Prostate gland (tissue), 2 donors: ENCODE results near the gene MAP4K4. TPM values are rescaled to one million over a fixed set of nuclear protein-coding genes. Genes with fewer than 3 reads are reported as not detected.

Source experiments
- DNase-seq: peaks from one replicate; pipeline ENCODE4 v3.0.0-alpha.2; 2019; ENCODE audit warnings: low spot score
- H3K27ac ChIP-seq, 2 donors: fragments of 200-600 bp; sonication (generic); 2 replicates each; pipeline ENCODE4 v1.5.1; 2017 to 2019
- H3K27me3 ChIP-seq: fragments of 200-600 bp; sonication (generic); replicated peaks from 2 replicates; pipeline ENCODE4 v1.5.1; 2019; ENCODE audit not compliant: insufficient read depth
- H3K36me3 ChIP-seq, 2 donors: fragments of 200-600 bp; sonication (generic); 1 replicate in 1 of 2; 2 replicates in 1 of 2; pipeline versions ENCODE4 v1.5.1 to v1.8.1; 2017 to 2019
- H3K4me1 ChIP-seq: fragments of 200-600 bp; sonication (generic); replicated peaks from 2 replicates; pipeline ENCODE4 v1.5.1; 2019
- H3K4me3 ChIP-seq, 2 donors: fragments of 200-600 bp; sonication (generic); 2 replicates each; pipeline ENCODE4 v1.5.1; 2017 to 2019
- H3K9me3 ChIP-seq: fragments of 200-600 bp; sonication (generic); 2 replicates; pipeline ENCODE4 v1.5.1; 2017
- CTCF ChIP-seq, 4 experiments: fragments of 200-600 bp in 2 of 4; fragments of 450-650 bp in 2 of 4; sonication (generic) in 2 of 4; IDR thresholded peaks; 1 replicate in 3 of 4; 2 replicates in 1 of 4; pipeline ENCODE4 v1.5.1; 2016 to 2019; ENCODE audit warnings: antibody characterized with exemption in 4 of 4, mild to moderate bottlenecking in 2 of 4, moderate library complexity in 2 of 4
- POLR2A ChIP-seq: fragments of 450-650 bp; IDR thresholded peaks from one replicate; pipeline ENCODE4 v1.6.1; 2016; ENCODE audit warnings: antibody characterized with exemption, mild to moderate bottlenecking
- POLR2AphosphoS5 ChIP-seq: sonication (generic); formaldehyde crosslinking; IDR thresholded peaks from one replicate; pipeline ENCODE4 v1.6.1; 2017; ENCODE audit warnings: antibody characterized with exemption
- WGBS: methylation state at CpG from one replicate; pipeline ENCODE4 v1.1.5; 2018; 5-methylcytosine and 5-hydroxymethylcytosine counted together
- intact Hi-C: fragments of 100-400 bp; cut with DNase I; formaldehyde crosslinking; loops from one replicate; pipeline ENCODE4 v1.14.2; 2022
- total RNA-seq, 2 donors: library from RNA; depleted of rRNA; stranded (reverse); fragments of >200 nt; gene quantifications; one replicate each; pipeline ENCODE4 v1.1.0, GENCODE V29; 2016

The MAP4K4 gene
- total RNA-seq, 2 donors from 2014 or later = 23.6 to 107 TPM

DNA sequence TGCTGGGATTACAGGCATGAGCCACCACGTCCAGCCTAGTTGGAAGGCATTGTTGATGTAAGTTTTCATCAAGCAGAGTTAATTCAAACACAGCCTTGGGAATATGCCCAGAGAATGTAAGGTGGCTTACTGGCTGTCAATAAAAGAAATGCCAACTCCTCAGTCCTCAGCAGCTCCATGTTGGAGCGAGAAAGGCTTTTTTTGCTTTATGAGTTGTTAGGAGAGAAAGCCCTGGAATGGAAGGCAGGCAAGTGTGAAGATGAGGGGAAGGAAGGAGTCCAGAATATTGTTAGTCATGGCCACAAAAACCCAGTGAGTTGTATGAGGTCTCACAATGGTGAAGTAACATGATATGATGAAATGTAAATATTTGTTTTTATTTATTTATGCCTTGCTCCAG is 57.1 kb downstream of the MAP4K4 start:
- no peaks in the 10 kb centered on the region for H3K27me3 ChIP-seq
- H3K36me3 ChIP-seq = no peaks in the 10 kb centered on the region
- H3K4me1 ChIP-seq = peaks cover 5% of the 10 kb centered on the region
- 40% methylated on average over 2 of the region's 2 CpGs for WGBS
- H3K9me3 ChIP-seq = no peaks in the 10 kb centered on the region
- intact Hi-C loops = loop anchor here (5.0 kb wide), 1 partner anchor 57 kb away; the partner anchor contains the start of gene MAP4K4
- no peak overlapping the region for H3K4me3 ChIP-seq
- no peak overlapping the region for H3K27ac ChIP-seq
- peak; percentile 32 for DNase-seq
- peak; percentile 72 for TF ChIP-seq POLR2AphosphoS5
- TF ChIP-seq POLR2A = no peak

DNA sequence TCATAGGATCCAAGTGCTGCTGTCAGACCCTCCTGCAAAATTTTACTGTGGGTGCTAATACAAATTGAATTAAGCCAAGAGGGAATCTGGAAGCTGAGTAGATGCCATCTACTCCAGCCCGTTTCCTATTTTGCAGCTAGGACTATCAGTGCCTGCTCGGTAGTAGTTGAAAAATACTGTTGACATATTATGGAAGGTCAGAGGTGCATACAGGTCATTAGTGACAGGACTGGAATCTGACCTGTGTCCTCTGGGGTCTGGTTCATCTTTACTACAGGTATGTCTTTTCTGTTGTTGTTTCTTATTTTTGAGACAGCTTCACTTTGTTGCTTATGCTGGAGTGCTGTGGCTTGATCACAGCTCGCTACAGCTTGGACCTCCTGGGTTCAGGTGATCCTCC is 58.8 kb downstream of the MAP4K4 start:
- Histone ChIP-seq H3K9me3 (no peaks in the 10 kb centered on the region), H3K27me3 (no peaks in the 10 kb centered on the region), H3K4me3 (no peak overlapping the region), H3K36me3 (no peaks in the 10 kb centered on the region), H3K4me1 (peaks cover 5% of the 10 kb centered on the region), H3K27ac (no peak overlapping the region)
- intact Hi-C loops = no loop called here
- TF ChIP-seq CTCF (IDR thresholded peaks at IDR 0.05) = no peak
- no peak for TF ChIP-seq POLR2A
- no peak for TF ChIP-seq POLR2AphosphoS5
- WGBS = 91% methylated on average over 3 of the region's 3 CpGs
- DNase-seq = no peak

DNA sequence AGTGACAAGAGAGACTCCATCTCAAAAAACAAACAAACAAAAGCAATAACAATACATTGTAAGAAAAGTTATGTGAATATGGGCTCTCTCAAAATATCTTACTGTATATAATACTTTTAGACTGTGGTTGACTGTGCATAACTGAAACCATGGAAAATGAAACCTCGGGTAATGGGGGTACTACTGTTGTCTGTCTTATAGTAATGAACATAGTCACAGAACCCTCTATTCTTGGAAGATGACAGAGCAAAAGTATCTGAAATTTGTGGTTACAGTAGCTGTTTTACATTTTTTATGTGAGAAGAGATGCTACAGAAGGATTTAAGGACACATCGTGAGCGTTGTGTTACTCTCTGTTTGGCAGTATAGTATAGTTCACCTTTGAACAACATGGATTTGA is 60.5 kb downstream of the MAP4K4 start:
- Histone ChIP-seq H3K27me3 (no peaks in the 10 kb centered on the region), H3K9me3 (no peaks in the 10 kb centered on the region), H3K4me1 (peaks cover 5% of the 10 kb centered on the region), H3K4me3 (no peak overlapping the region), H3K36me3 (no peaks in the 10 kb centered on the region), H3K27ac (no peak overlapping the region)
- DNase-seq = no peak
- 93% methylated on average over 3 of the region's 3 CpGs for WGBS
- intact Hi-C loops = no loop called here
- TF ChIP-seq CTCF (IDR thresholded peaks at IDR 0.05) (no peak), POLR2AphosphoS5 (no peak)

GRCh38 chr2:101759162-101759561 is 61.7 kb downstream of the MAP4K4 start:
- no peak for DNase-seq
- WGBS = 67% methylated on average over 2 of the region's 2 CpGs
- H3K9me3 ChIP-seq = no peaks in the 10 kb centered on the region
- H3K4me3 ChIP-seq = no peak overlapping the region
- intact Hi-C loops = no loop called here
- TF ChIP-seq CTCF (IDR thresholded peaks at IDR 0.05) = no peak
- TF ChIP-seq POLR2AphosphoS5 = no peak
- no peak for TF ChIP-seq POLR2A
- no peak overlapping the region for H3K27ac ChIP-seq
- H3K36me3 ChIP-seq = no peaks in the 10 kb centered on the region
- H3K27me3 ChIP-seq = no peaks in the 10 kb centered on the region
- peaks cover 5% of the 10 kb centered on the region for H3K4me1 ChIP-seq

- no peak for TF ChIP-seq CTCF (IDR thresholded peaks at IDR 0.05)
- H3K27me3 ChIP-seq = no peaks in the 10 kb centered on the region
- DNase-seq = no peak
- no peak overlapping the region for H3K4me3 ChIP-seq
- H3K9me3 ChIP-seq = no peaks in the 10 kb centered on the region
- peaks cover 4% of the 10 kb centered on the region for H3K4me1 ChIP-seq
- WGBS = 61% methylated on average over 4 of the region's 4 CpGs
- H3K27ac ChIP-seq = no peak overlapping the region
- no peaks in the 10 kb centered on the region for H3K36me3 ChIP-seq
- intact Hi-C loops = loop anchor here (2.0 kb wide), 1 partner anchor 32 kb away; no protein-coding TSS in a partner anchor
These were observed 65.1 kb downstream of the MAP4K4 start for GRCh38 chr2:101762451-101763171.
